ENCODE results near the gene ZNF543.
"Not testable (repeated sequence)": the region's sequence is repeated elsewhere in the genome, so short reads cannot be mapped to it uniquely, and the experiment has no call there.

ZNF543 gene

DNA sequence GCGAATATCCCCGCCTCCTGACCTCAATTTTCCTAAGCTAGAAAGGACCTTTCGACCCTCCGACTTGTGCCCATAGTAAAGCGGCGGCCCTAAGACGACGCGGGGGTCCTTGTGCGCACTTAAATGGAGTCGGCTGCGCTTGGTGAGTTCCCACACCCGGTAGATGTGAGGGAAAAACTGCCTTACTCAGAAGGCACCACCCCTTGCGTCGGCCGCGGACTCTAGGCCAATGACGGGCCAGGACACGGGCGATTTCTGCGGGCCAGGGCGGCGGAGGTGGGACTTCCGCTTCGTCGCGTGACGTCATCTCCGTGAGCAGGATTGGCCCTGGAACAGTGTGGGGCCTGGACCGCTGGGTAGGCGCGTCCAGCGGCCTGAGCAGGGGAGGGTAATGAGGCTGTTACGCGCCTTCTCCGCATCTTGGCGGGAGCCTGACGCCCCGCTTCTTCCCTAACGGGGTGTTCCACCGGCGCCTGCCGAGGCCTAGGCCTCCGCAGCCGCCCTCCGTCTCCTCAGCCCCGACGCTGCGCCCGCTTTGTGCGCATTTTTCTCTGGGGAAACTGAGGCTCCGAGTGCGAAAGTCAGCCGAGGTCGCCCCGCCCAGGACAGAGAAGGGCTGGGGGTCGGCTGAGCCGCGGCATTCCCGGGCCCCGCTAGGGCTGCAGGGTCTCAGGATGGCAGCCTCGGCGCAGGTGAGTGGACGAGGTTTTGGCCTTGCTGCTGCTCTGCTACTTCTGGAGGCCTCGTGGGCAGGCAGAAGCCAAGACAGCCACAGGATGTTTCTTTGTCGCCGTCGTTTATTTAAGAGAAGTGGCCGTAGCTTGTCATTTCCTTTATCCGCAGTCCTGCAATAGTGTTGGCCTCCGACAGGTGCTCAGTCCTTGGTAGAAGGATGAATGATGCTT lies at the start of gene ZNF543:
Gene ZNF543 (plus strand): TSS at position 293 of the 905 bp plus-strand sequence. CDS start 382 bp downstream, at position 675.
- peak; percentile 97 for DNase-seq (ENCODE audit: low read depth)
- H3K4me3 ChIP-seq (ENCODE audit: low read depth, low read length) = peak within 1 kb of the TSS; percentile 86
- TF ChIP-seq, protein P1, sequence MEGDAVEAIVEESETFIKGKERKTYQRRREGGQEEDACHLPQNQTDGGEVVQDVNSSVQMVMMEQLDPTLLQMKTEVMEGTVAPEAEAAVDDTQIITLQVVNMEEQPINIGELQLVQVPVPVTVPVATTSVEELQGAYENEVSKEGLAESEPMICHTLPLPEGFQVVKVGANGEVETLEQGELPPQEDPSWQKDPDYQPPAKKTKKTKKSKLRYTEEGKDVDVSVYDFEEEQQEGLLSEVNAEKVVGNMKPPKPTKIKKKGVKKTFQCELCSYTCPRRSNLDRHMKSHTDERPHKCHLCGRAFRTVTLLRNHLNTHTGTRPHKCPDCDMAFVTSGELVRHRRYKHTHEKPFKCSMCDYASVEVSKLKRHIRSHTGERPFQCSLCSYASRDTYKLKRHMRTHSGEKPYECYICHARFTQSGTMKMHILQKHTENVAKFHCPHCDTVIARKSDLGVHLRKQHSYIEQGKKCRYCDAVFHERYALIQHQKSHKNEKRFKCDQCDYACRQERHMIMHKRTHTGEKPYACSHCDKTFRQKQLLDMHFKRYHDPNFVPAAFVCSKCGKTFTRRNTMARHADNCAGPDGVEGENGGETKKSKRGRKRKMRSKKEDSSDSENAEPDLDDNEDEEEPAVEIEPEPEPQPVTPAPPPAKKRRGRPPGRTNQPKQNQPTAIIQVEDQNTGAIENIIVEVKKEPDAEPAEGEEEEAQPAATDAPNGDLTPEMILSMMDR (conservative IDR thresholded peaks at IDR 0.05; ENCODE audit: low read depth, low read length) = no peak

DNA sequence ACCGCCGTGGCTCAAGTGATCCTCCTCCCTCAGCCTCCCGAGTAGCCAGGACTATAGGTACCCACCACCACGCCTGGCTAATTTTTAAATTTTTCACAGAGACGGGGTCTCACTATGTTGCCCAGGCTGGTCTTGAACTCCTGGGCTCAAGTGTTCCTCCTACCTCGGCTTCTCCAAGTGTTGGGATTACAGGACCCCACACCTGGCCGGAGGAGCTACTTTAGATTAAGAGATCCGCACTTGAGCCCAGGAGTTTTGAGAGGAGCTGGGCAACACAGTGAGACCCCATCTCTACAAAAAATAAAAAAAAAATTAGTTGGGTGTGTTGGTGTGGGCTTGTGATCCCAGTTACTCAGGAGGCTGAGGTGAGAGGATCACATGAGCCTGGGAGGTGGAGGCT lies 49.0 kb upstream of the ZNF543 start:
- TF ChIP-seq, protein P1 (conservative IDR thresholded peaks at IDR 0.05; ENCODE audit: low read depth, low read length) = no peak
- H3K4me3 ChIP-seq (ENCODE audit: low read depth, low read length) = no peak overlapping the region
- no peak for DNase-seq (ENCODE audit: low read depth)

DNA sequence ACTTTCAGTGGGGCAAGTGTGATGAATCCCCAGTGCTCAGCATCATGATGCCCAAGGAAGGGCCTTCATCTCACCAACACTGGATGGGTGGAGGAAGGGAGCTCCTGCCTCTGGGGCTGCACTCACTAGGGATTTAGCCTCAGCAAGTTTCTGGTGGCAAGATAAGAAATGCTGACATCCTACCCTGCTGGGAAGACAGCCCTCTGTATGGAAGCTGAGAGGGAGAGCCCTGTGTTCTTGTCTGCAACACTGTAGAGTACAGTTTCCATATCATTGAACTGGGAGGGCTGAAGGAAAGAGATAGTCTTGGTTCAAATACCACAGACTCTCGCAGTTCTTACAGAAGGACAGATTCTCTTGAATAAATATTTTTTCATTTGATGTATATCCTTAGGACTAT lies 47.3 kb upstream of the ZNF543 start:
- H3K4me3 ChIP-seq (ENCODE audit: low read depth, low read length) = no peak overlapping the region
- DNase-seq (ENCODE audit: low read depth) = no peak
- TF ChIP-seq, protein P1 (conservative IDR thresholded peaks at IDR 0.05; ENCODE audit: low read depth, low read length) = no peak

DNA sequence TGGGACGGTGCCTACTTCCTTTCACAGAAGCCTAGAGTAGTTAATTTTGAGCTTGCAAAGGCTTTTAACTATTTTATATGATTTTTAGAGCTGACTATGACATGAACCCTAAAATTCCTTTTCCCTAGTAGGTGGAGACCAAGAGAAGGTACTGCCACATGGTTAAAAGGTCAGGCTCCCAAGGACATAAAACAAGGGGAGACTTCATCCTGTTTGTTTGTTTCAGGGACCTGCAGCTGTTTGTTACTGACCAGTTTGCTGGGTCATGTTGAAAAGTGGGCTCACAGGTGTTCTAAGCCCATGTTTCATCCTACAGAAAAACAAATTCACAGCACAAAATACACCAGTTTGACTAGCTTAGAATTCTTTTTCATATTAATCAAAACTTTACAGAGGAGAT lies 43.8 kb upstream of the ZNF543 start:
- no peak overlapping the region for H3K4me3 ChIP-seq (ENCODE audit: low read depth, low read length)
- TF ChIP-seq, protein P1 (conservative IDR thresholded peaks at IDR 0.05; ENCODE audit: low read depth, low read length) = no peak
- no peak for DNase-seq (ENCODE audit: low read depth)

GRCh38 chr19:57278481-57278880 lies 41.8 kb upstream of the ZNF543 start:
- not testable (repeated sequence) for H3K4me3 ChIP-seq (ENCODE audit: low read depth, low read length)
- DNase-seq (ENCODE audit: low read depth) = peak; percentile 60

DNA sequence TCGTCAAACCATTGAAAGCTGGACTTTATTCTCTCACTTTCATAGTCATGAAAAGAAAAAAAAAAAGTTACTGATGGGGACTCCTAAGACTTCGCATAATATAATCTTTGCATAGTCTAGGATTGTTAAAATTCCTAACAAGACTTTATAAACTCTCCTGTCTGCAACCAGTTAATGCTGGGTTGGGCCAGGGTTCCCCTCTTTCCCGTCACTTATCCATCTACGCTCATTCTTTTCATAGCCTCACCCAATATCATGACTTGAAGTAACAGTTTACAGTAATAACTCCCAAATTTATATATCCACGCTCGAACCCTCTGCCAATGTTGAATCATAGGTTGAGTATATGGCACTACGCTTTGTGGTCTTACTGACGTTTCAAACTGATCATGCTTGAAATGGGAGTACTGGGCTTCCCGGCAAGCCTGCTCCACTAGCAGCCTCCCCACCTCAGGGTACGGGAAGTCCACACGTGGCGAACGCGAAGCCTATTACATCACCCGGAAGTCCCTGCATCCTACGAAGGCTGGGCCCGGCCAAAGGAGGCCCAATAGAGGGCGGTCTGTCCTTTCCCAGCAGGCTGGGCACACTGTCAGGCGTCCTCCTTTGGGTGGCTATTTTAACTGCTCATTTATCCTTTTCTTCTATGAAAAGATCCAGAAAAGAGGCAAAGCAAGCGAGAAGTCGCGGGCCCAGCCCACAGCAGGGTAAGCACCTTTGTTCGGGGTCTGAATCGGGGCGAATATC lies 40.7 kb upstream of the ZNF543 start:
- TF ChIP-seq, protein P1 (conservative IDR thresholded peaks at IDR 0.05; ENCODE audit: low read depth, low read length) = peak; percentile 47
- peak overlapping the region; percentile 92 for H3K4me3 ChIP-seq (ENCODE audit: low read depth, low read length)

GRCh38 chr19:57280165-57280961 lies 39.9 kb upstream of the ZNF543 start, which contains the start of gene ZNF460:
TSS of gene ZNF460 (plus strand) at chr19:57280485. CDS start at chr19:57280807, 322 bp downstream.
- TF ChIP-seq, protein P1 (conservative IDR thresholded peaks at IDR 0.05; ENCODE audit: low read depth, low read length) = no peak
- H3K4me3 ChIP-seq (ENCODE audit: low read depth, low read length) = peak within 1 kb of the TSS; percentile 92
- peak; percentile 99 for DNase-seq (ENCODE audit: low read depth)

More for the DNA sequence above, 40.7 kb upstream of the ZNF543 start:
- peak; percentile 99 for DNase-seq (ENCODE audit: low read depth)
